Limb (tissue), 2 donors: ENCODE measurements around the gene WTIP.
"Not testable (repeated sequence)": the region's sequence is repeated elsewhere in the genome, so short reads cannot be mapped to it uniquely, and the experiment has no call there.

Experiments
- DNase-seq, 2 donors: peaks; one replicate each; pipeline ENCODE4 v3.0.0-alpha.2; 2016; ENCODE audit errors: extremely low spot score in 2 of 2

Gene WTIP

GRCh38 chr19:34503531-34504272 is 22.1 kb downstream of the WTIP start:
- no peak for DNase-seq

- DNase-seq, result no peak
These were observed 22.8 kb downstream of the WTIP start for GRCh38 chr19:34504273-34504808.

- DNase-seq, result no peak
These were observed 23.3 kb downstream of the WTIP start for GRCh38 chr19:34504809-34505291.

GRCh38 chr19:34505321-34506025 is 23.9 kb downstream of the WTIP start:
- DNase-seq, result no peak

GRCh38 chr19:34506026-34506370 is 24.4 kb downstream of the WTIP start:
- DNase-seq, result no peak

GRCh38 chr19:34507414-34508067 is 26.0 kb downstream of the WTIP start:
- no peak for DNase-seq

GRCh38 chr19:34508540-34508939 is 27.0 kb downstream of the WTIP start:
- no peak for DNase-seq

GRCh38 chr19:34510904-34511303 is 29.3 kb downstream of the WTIP start:
- DNase-seq, result not testable (repeated sequence)

- no peak for DNase-seq
These were observed 30.8 kb downstream of the WTIP start for GRCh38 chr19:34512254-34512822.

- no peak for DNase-seq
These were observed 32.2 kb downstream of the WTIP start for GRCh38 chr19:34513767-34514166.

GRCh38 chr19:34519602-34520001 is 38.0 kb downstream of the WTIP start:
- DNase-seq, result no peak

GRCh38 chr19:34523408-34523807 is 41.9 kb downstream of the WTIP start:
- no peak for DNase-seq

GRCh38 chr19:34525001-34525400 is 43.4 kb downstream of the WTIP start:
- DNase-seq, result no peak

GRCh38 chr19:34534206-34534605 is 52.6 kb downstream of the WTIP start:
- no peak for DNase-seq

GRCh38 chr19:34539396-34539795 is 57.8 kb downstream of the WTIP start:
- DNase-seq, result no peak

- no peak for DNase-seq
These were observed 59.4 kb downstream of the WTIP start for GRCh38 chr19:34540811-34541557.

- no peak for DNase-seq
These were observed 68.3 kb downstream of the WTIP start for GRCh38 chr19:34549833-34550232.

- no peak for DNase-seq
These were observed 73.9 kb downstream of the WTIP start for GRCh38 chr19:34555447-34555846.

- no peak for DNase-seq
These were observed 74.9 kb downstream of the WTIP start for GRCh38 chr19:34556488-34556887.

- no peak for DNase-seq
These were observed 77.5 kb downstream of the WTIP start for GRCh38 chr19:34559045-34559444.

- DNase-seq, result no peak
These were observed 78.7 kb downstream of the WTIP start for GRCh38 chr19:34560229-34560628.
